Lower lobe of right lung (tissue), 2 donors: ENCODE measurements around the gene TMEM132D. TPM values are rescaled to one million over a fixed set of nuclear protein-coding genes. Genes with fewer than 3 reads are reported as not detected.
"Not testable (repeated sequence)": the region's sequence is repeated elsewhere in the genome, so short reads cannot be mapped to it uniquely, and the experiment has no call there.

ENCODE experiments used
- ATAC-seq, 2 donors: fragments of 200-7000 bp; cut with Tn5 transposase; one replicate each; pipeline ENCODE4 v1.9.1; 2020 to 2022; ENCODE audit warnings: mild to moderate bottlenecking in 2 of 2, moderate library complexity in 2 of 2
- DNase-seq: peaks from one replicate; pipeline ENCODE4 v3.0.0-alpha.2; 2020
- H3K27ac ChIP-seq: fragments of 200-600 bp; one replicate; pipeline ENCODE4 v1.8.0; 2022
- H3K27me3 ChIP-seq: fragments of 200-600 bp; one replicate; pipeline ENCODE4 v1.8.0; 2022; ENCODE audit warnings: low read depth
- H3K36me3 ChIP-seq: fragments of 200-600 bp; one replicate; pipeline ENCODE4 v1.8.0; 2022; ENCODE audit warnings: mild to moderate bottlenecking
- H3K4me1 ChIP-seq: fragments of 200-600 bp; one replicate; pipeline ENCODE4 v1.8.0; 2022
- H3K4me3 ChIP-seq: fragments of 200-600 bp; one replicate; pipeline ENCODE4 v1.8.0; 2022; ENCODE audit warnings: mild to moderate bottlenecking
- H3K9me3 ChIP-seq: fragments of 200-600 bp; one replicate; pipeline ENCODE4 v1.8.0; 2022
- CTCF ChIP-seq: fragments of 200-600 bp; IDR thresholded peaks from one replicate; pipeline ENCODE4 v1.8.0; 2022; ENCODE audit warnings: antibody characterized with exemption, mild to moderate bottlenecking
- intact Hi-C: fragments of 100-400 bp; cut with DNase I; formaldehyde crosslinking; loops from one replicate; pipeline ENCODE4 v1.11.0; 2022
- total RNA-seq: library from RNA; stranded (reverse); fragmentation: NEBNext Ultra II Directional; extraction: Animal tissue kit (Norgen Biotek cat#: 25700); gene quantifications from one replicate; pipeline ENCODE4 v1.2.1, GENCODE V29; 2021
- donor health status: DM: no; HTN: yes; CAD: no; lungs with severe emphysema.

The TMEM132D gene
- total RNA-seq, 1 donor from 2014 or later = 0.06 TPM

DNA sequence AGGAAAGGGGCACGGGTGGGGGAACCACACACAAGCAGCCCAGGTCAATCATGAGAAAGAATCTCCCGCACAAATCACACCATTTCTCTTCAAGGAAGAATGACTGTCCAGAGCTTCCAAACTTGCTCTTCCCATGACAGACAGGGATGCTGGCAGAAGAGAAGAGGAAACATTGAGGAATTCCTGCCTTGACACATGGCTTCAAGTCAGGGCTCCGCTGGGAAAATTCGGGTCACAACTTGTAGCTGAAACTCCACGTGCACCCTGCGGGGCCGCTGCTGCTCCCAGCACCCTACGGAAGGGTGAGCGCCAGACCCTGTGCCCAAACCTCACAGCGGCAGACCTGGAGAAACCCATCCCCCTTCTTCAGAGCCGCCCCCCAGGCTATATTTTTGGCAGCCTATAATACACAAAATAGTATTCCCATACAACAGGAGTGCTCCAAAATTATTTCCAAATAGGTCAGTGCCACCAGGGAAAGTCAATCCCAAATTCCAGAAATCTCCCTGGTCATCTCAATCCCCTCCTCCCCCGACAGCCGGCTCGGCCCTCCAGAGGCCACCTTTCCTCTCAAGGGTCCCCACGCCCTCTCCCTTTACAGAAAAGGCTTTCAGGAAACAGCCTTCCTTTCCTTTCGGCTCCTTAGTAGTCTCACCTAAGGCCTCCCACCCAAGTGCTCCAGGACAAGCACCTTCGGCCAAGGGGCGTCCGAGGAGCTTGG, 1.3 kb downstream of the TMEM132D start:
- Histone ChIP-seq H3K27me3 (peaks cover 39% of the 10 kb centered on the region), H3K36me3 (no peaks in the 10 kb centered on the region), H3K27ac (no peak overlapping the region), H3K4me3 (no peak overlapping the region), H3K4me1 (no peaks in the 10 kb centered on the region), H3K9me3 (no peaks in the 10 kb centered on the region)
- TF ChIP-seq CTCF = no peak
- DNase-seq = no peak
- intact Hi-C loops = no loop called here
- ATAC-seq = no peak

DNA sequence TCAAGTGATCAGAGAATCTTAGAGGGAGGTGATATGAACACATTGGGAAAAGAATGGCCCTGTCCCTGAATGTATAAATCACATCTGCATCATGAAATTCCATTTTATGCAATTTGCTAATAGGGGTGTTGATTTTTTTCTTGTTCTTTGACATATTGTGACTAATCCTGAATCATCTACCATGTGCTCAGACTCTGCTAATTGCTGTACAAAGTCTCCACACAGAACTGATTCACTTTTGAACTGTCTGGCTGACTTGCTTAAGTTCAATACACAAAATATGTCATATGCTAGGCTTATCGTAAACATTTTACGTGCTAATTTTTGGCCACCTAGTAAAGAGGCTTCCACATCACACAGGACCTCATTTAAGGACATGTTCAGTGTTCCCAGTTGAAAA, 2.6 kb downstream of the TMEM132D start:
- no peaks in the 10 kb centered on the region for H3K36me3 ChIP-seq
- intact Hi-C loops = no loop called here
- peaks cover 37% of the 10 kb centered on the region for H3K27me3 ChIP-seq

DNA sequence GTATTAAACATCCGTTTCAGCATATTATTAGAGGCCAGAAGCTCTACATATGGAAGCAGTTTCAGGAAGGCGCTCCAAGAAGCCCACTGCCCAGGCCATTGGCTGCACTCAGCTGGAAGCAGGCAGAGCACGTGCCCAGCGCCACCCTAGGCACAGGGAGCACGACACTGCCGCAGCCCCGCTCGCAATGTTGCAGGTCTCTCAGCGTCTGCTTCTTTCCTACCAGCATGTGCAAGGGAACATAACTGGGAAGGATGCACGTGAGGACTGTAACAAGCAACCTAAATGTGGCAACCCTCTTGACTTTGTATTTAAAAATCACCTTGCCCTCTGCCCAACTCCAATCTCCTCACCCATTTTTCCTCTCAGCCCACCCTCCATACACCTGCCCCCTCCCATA, 3.5 kb downstream of the TMEM132D start:
- no peaks in the 10 kb centered on the region for H3K9me3 ChIP-seq
- intact Hi-C loops = no loop called here
- ATAC-seq (no peak), DNase-seq (no peak)
- TF ChIP-seq CTCF = no peak
- peaks cover 34% of the 10 kb centered on the region for H3K27me3 ChIP-seq
- no peaks in the 10 kb centered on the region for H3K4me1 ChIP-seq
- H3K27ac ChIP-seq = no peak overlapping the region
- no peaks in the 10 kb centered on the region for H3K36me3 ChIP-seq
- H3K4me3 ChIP-seq = no peak overlapping the region

More for the DNA sequence above, 2.6 kb downstream of the TMEM132D start:
- DNase-seq = no peak
- H3K27ac ChIP-seq = no peak overlapping the region
- H3K4me3 ChIP-seq = no peak overlapping the region
- H3K4me1 ChIP-seq = no peaks in the 10 kb centered on the region
- no peak for ATAC-seq
- TF ChIP-seq CTCF = no peak
- no peaks in the 10 kb centered on the region for H3K9me3 ChIP-seq

DNA sequence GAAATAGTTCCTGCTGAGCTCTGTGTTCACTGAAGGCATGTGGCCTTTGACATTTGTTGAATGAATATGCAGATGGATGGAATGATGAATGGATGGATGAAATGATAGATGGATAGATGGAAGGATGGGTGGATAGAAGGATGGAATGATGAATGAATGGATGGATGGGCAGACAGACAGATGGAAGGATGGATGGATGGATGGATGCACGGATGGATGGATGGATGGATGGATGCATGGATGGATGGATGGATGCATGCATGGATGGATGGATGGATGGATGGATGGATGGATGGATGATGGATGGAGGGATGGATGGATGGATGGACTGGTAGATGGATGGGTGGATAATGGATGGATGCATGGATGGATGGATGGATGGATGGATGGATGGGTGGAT, 4.8 kb downstream of the TMEM132D start:
- ATAC-seq, H3K36me3 ChIP-seq, H3K27ac ChIP-seq, H3K4me1 ChIP-seq, DNase-seq, H3K9me3 ChIP-seq, H3K4me3 ChIP-seq, intact Hi-C loops: not testable (repeated sequence)
- peaks cover 22% of the 10 kb centered on the region for H3K27me3 ChIP-seq

GRCh38 chr12:129893691-129894090, 10.1 kb downstream of the TMEM132D start:
- no peaks in the 10 kb centered on the region for H3K9me3 ChIP-seq
- DNase-seq = no peak
- H3K36me3 ChIP-seq = no peaks in the 10 kb centered on the region
- no peak for ATAC-seq
- no peak for TF ChIP-seq CTCF
- H3K27ac ChIP-seq = no peak overlapping the region
- H3K27me3 ChIP-seq = no peaks in the 10 kb centered on the region
- intact Hi-C loops = no loop called here
- no peak overlapping the region for H3K4me3 ChIP-seq
- H3K4me1 ChIP-seq = no peaks in the 10 kb centered on the region

- DNase-seq = peak; percentile 65
- intact Hi-C loops = no loop called here
- peak; percentile 95 to 96 for ATAC-seq
- Histone ChIP-seq H3K4me3 (no peak overlapping the region), H3K27me3 (no peaks in the 10 kb centered on the region), H3K4me1 (no peaks in the 10 kb centered on the region), H3K27ac (no peak overlapping the region), H3K9me3 (no peaks in the 10 kb centered on the region), H3K36me3 (no peaks in the 10 kb centered on the region)
- TF ChIP-seq CTCF = no peak
These were observed 16.7 kb downstream of the TMEM132D start for GRCh38 chr12:129887101-129887500.
